ENCODE data around the gene PCSK9.

The PCSK9 gene

GRCh38 chr1:54997711-54997986 lies 41.7 kb upstream of the PCSK9 start:
- Histone ChIP-seq H3K4me3 (ENCODE audit: low read length) (peak overlapping the region; percentile 64), H3K36me3 (ENCODE audit: control insufficient read depth, low read depth, low read length) (no peaks in the 10 kb centered on the region), H3K27ac (ENCODE audit: low read length) (no peak overlapping the region), H3K4me1 (ENCODE audit: control insufficient read depth, low read depth, low read length) (peaks cover 25% of the 10 kb centered on the region), H3K9ac (ENCODE audit: low read length) (no peak overlapping the region), H3K9me3 (ENCODE audit: control insufficient read depth, low read depth, low read length) (no peaks in the 10 kb centered on the region), H3K27me3 (ENCODE audit: control insufficient read depth, insufficient read depth, low read length) (peaks cover 60% of the 10 kb centered on the region)

DNA sequence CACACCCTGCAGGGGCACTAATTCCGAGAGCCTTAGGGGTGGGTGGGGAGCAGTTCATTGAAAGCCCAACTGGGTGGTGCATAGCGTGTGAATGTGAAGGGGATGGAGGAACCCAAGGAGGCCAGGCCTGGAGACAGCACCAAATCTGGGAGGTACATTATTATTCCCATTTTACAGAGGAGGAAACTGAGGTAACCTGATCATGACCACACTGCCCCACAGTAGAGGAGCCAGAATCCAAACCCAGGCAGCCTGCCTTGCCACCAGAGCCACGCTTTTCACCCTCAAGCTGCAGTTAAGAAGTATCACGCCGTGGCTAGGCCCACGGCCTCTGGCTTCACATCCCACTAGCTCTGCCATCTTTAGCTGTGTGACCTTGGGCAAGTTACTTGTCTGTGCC lies 41.2 kb upstream of the PCSK9 start:
- peaks cover 25% of the 10 kb centered on the region for H3K4me1 ChIP-seq (ENCODE audit: control insufficient read depth, low read depth, low read length)
- H3K27ac ChIP-seq (ENCODE audit: low read length) = no peak overlapping the region
- H3K36me3 ChIP-seq (ENCODE audit: control insufficient read depth, low read depth, low read length) = no peaks in the 10 kb centered on the region
- H3K27me3 ChIP-seq (ENCODE audit: control insufficient read depth, insufficient read depth, low read length) = peaks cover 60% of the 10 kb centered on the region
- no peaks in the 10 kb centered on the region for H3K9me3 ChIP-seq (ENCODE audit: control insufficient read depth, low read depth, low read length)
- no peak overlapping the region for H3K4me3 ChIP-seq (ENCODE audit: low read length)
- H3K9ac ChIP-seq (ENCODE audit: low read length) = no peak overlapping the region

DNA sequence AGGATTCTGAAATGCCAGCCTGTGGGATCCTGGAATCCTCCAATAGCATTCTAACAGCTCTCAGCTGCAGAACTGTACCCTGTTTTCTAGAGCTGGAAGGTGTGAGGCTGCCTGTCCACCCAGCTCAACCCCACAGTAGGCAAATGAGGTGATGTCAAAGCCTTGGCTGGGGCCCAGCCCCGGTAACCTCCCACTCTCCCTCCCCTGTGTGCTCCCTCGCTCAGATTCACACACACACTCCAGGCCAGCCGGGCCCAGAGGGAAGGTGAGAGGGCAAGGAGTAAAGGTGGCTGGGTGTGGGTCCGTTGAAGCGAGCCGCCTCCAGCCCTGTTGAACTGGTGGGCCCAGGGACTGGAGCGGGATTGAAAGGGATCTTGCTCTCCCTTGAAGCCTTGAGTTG lies 40.7 kb upstream of the PCSK9 start, which contains the start of gene BSND:
Gene BSND (plus strand): TSS at position 257 of the 400 bp plus-strand sequence. CDS start 254 bp downstream, outside the sequence.
- Histone ChIP-seq H3K27me3 (ENCODE audit: control insufficient read depth, insufficient read depth, low read length) (peaks cover 60% of the 10 kb centered on the region), H3K27ac (ENCODE audit: low read length) (no peak within 1 kb of the TSS), H3K4me3 (ENCODE audit: low read length) (peak within 1 kb of the TSS; percentile 64), H3K4me1 (ENCODE audit: control insufficient read depth, low read depth, low read length) (peaks cover 25% of the 10 kb centered on the region), H3K9ac (ENCODE audit: low read length) (no peak within 1 kb of the TSS), H3K9me3 (ENCODE audit: control insufficient read depth, low read depth, low read length) (no peaks in the 10 kb centered on the region), H3K36me3 (ENCODE audit: control insufficient read depth, low read depth, low read length) (no peaks in the 10 kb centered on the region)

DNA sequence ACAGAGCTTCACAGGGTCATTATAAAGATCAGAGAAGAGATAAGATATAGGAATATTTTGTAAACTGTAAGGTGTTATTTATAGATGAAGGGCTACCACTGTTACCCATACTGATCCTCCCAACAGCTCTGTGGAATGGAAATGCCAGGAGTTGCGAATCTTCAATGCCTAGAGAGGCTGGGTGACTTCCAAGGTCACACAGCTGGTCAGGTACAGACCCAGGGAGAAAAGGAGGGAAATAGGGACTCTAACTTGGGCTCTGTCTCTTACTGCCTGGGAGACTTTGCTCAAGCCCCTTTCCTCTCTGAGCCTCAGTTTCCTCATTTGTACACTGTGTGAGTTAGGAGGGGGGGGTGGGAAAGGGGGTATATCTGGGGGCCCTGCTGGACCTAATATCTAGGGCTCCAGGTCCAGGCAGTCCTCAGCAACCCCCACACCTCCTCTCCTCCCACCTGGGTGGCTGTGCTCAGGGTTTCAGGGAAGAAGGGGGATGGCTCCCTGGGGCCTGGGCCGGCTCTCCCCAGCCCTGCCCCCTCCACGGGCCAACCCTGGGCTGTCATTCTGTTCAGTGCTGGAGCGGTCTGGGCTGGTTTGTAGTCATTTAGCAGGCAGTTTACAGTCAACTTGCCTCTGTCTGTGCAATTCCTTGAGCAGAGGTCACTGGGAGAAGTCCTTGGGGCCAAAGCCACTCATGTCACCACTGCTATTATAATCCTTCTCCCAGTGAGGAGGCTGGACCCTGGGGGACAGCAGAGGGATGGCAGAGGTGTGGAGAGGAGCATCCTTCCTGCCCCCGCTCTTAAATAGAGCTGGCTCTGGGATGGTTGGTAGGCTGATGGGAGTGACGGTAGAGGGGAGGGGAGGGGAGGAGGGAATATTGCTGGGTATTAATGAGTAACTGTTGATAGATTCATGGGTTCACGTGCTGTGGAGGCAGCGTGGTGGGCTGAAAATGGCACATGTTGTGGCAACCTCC lies 39.0 kb upstream of the PCSK9 start:
- Histone ChIP-seq H3K9me3 (ENCODE audit: control insufficient read depth, low read depth, low read length) (no peaks in the 10 kb centered on the region), H3K27me3 (ENCODE audit: control insufficient read depth, insufficient read depth, low read length) (peaks cover 60% of the 10 kb centered on the region)

GRCh38 chr1:55001311-55001710 lies 38.0 kb upstream of the PCSK9 start:
- no peaks in the 10 kb centered on the region for H3K36me3 ChIP-seq (ENCODE audit: control insufficient read depth, low read depth, low read length)
- no peak overlapping the region for H3K9ac ChIP-seq (ENCODE audit: low read length)
- H3K27ac ChIP-seq (ENCODE audit: low read length) = no peak overlapping the region
- no peak overlapping the region for H3K4me3 ChIP-seq (ENCODE audit: low read length)
- peaks cover 14% of the 10 kb centered on the region for H3K4me1 ChIP-seq (ENCODE audit: control insufficient read depth, low read depth, low read length)
- peaks cover 60% of the 10 kb centered on the region for H3K27me3 ChIP-seq (ENCODE audit: control insufficient read depth, insufficient read depth, low read length)
- no peaks in the 10 kb centered on the region for H3K9me3 ChIP-seq (ENCODE audit: control insufficient read depth, low read depth, low read length)

More for the DNA sequence above, 39.0 kb upstream of the PCSK9 start:
- no peak overlapping the region for H3K9ac ChIP-seq (ENCODE audit: low read length)
- no peak overlapping the region for H3K27ac ChIP-seq (ENCODE audit: low read length)
- H3K4me3 ChIP-seq (ENCODE audit: low read length) = no peak overlapping the region
- H3K36me3 ChIP-seq (ENCODE audit: control insufficient read depth, low read depth, low read length) = no peaks in the 10 kb centered on the region
- H3K4me1 ChIP-seq (ENCODE audit: control insufficient read depth, low read depth, low read length) = peaks cover 14% of the 10 kb centered on the region

DNA sequence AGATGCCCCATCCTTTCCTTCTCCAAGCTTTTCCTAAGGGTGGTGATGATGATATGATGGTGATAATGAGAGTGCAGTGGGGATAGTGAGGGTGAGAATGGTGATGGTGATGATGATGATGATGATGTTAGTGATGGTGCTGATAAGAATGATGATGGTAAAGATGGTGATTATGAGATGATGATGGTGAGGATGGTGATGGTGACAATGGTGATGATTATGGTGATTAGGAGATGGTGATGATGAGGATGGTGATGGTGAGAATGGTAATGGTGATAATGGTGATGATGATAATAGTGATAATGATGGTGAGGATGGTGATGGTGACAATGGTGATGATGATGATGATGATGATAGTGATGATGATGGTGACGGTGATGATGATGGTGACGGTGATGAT lies 36.7 kb upstream of the PCSK9 start:
- H3K4me3 ChIP-seq (ENCODE audit: low read length) = no peak overlapping the region
- H3K9ac ChIP-seq (ENCODE audit: low read length) = no peak overlapping the region
- no peak overlapping the region for H3K27ac ChIP-seq (ENCODE audit: low read length)
- peaks cover 8% of the 10 kb centered on the region for H3K4me1 ChIP-seq (ENCODE audit: control insufficient read depth, low read depth, low read length)
- no peaks in the 10 kb centered on the region for H3K9me3 ChIP-seq (ENCODE audit: control insufficient read depth, low read depth, low read length)
- H3K36me3 ChIP-seq (ENCODE audit: control insufficient read depth, low read depth, low read length) = no peaks in the 10 kb centered on the region
- peaks cover 46% of the 10 kb centered on the region for H3K27me3 ChIP-seq (ENCODE audit: control insufficient read depth, insufficient read depth, low read length)

- Histone ChIP-seq H3K36me3 (ENCODE audit: control insufficient read depth, low read depth, low read length) (no peaks in the 10 kb centered on the region), H3K27ac (ENCODE audit: low read length) (no peak overlapping the region), H3K4me3 (ENCODE audit: low read length) (no peak overlapping the region), H3K9ac (ENCODE audit: low read length) (no peak overlapping the region), H3K27me3 (ENCODE audit: control insufficient read depth, insufficient read depth, low read length) (peaks cover 17% of the 10 kb centered on the region), H3K4me1 (ENCODE audit: control insufficient read depth, low read depth, low read length) (peaks cover 5% of the 10 kb centered on the region), H3K9me3 (ENCODE audit: control insufficient read depth, low read depth, low read length) (no peaks in the 10 kb centered on the region)
Measured at GRCh38 chr1:55005351-55006140, 33.8 kb upstream of the PCSK9 start.

GRCh38 chr1:55006931-55007330 lies 32.4 kb upstream of the PCSK9 start:
- Histone ChIP-seq H3K9ac (ENCODE audit: low read length) (no peak overlapping the region), H3K27ac (ENCODE audit: low read length) (no peak overlapping the region), H3K27me3 (ENCODE audit: control insufficient read depth, insufficient read depth, low read length) (peaks cover 4% of the 10 kb centered on the region), H3K36me3 (ENCODE audit: control insufficient read depth, low read depth, low read length) (no peaks in the 10 kb centered on the region), H3K9me3 (ENCODE audit: control insufficient read depth, low read depth, low read length) (no peaks in the 10 kb centered on the region), H3K4me1 (ENCODE audit: control insufficient read depth, low read depth, low read length) (peaks cover 6% of the 10 kb centered on the region), H3K4me3 (ENCODE audit: low read length) (no peak overlapping the region)

DNA sequence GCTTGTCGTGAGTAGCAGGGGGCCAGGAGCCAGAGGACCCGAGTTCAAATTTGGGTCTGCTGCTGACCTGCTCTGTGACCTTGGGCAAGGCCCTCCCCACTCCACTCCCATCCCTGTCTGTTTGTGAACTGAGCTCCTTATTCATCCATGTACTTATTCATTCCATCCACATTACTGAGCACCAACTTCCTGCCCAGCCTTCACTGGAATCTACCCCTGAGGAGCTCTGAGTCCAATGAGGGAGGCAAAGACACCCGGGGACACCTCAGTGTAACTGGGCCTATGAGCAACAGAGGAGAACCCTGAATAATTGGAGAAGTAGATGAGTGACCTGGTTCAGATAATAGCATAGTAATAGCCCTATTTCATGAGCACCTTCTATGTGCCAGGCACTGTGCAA lies 31.7 kb upstream of the PCSK9 start:
- Histone ChIP-seq H3K9me3 (ENCODE audit: control insufficient read depth, low read depth, low read length) (no peaks in the 10 kb centered on the region), H3K9ac (ENCODE audit: low read length) (no peak overlapping the region), H3K4me3 (ENCODE audit: low read length) (no peak overlapping the region), H3K36me3 (ENCODE audit: control insufficient read depth, low read depth, low read length) (no peaks in the 10 kb centered on the region), H3K4me1 (ENCODE audit: control insufficient read depth, low read depth, low read length) (peaks cover 6% of the 10 kb centered on the region), H3K27ac (ENCODE audit: low read length) (no peak overlapping the region), H3K27me3 (ENCODE audit: control insufficient read depth, insufficient read depth, low read length) (no peaks in the 10 kb centered on the region)

- Histone ChIP-seq H3K27ac (ENCODE audit: low read length) (no peak overlapping the region), H3K4me1 (ENCODE audit: control insufficient read depth, low read depth, low read length) (peaks cover 6% of the 10 kb centered on the region), H3K4me3 (ENCODE audit: low read length) (no peak overlapping the region), H3K9ac (ENCODE audit: low read length) (no peak overlapping the region), H3K9me3 (ENCODE audit: control insufficient read depth, low read depth, low read length) (no peaks in the 10 kb centered on the region), H3K27me3 (ENCODE audit: control insufficient read depth, insufficient read depth, low read length) (no peaks in the 10 kb centered on the region), H3K36me3 (ENCODE audit: control insufficient read depth, low read depth, low read length) (no peaks in the 10 kb centered on the region)
Measured at GRCh38 chr1:55010194-55010886, 29.0 kb upstream of the PCSK9 start.

- Histone ChIP-seq H3K9me3 (ENCODE audit: control insufficient read depth, low read depth, low read length) (no peaks in the 10 kb centered on the region), H3K27me3 (ENCODE audit: control insufficient read depth, insufficient read depth, low read length) (no peaks in the 10 kb centered on the region), H3K4me1 (ENCODE audit: control insufficient read depth, low read depth, low read length) (peaks cover 6% of the 10 kb centered on the region), H3K4me3 (ENCODE audit: low read length) (no peak overlapping the region), H3K27ac (ENCODE audit: low read length) (no peak overlapping the region), H3K36me3 (ENCODE audit: control insufficient read depth, low read depth, low read length) (no peaks in the 10 kb centered on the region), H3K9ac (ENCODE audit: low read length) (no peak overlapping the region)
Measured at GRCh38 chr1:55010887-55011217, 28.5 kb upstream of the PCSK9 start.

Data from iPS-18a (cell line).